Neuron (in vitro differentiated cells): Measurements from ENCODE around the gene DHRS3.

Experiments used
- H2AFZ ChIP-seq: one replicate; pipeline ENCODE4 v1.6.1; 2013; ENCODE audit warnings: low read depth, mild to moderate bottlenecking, inconsistent platforms, low read length, moderate library complexity
- H3K27me3 ChIP-seq: one replicate; pipeline ENCODE4 v1.6.1; 2013; ENCODE audit warnings: low read length; ENCODE audit not compliant: insufficient read depth
- H3K36me3 ChIP-seq: one replicate; pipeline ENCODE4 v1.6.1; 2013; ENCODE audit warnings: low read length; ENCODE audit not compliant: insufficient read depth
- H3K4me1 ChIP-seq: one replicate; pipeline ENCODE4 v1.6.1; 2013; ENCODE audit warnings: low read length; ENCODE audit not compliant: insufficient read depth
- H3K4me3 ChIP-seq: 2 replicates; pipeline ENCODE4 v1.5.1; 2013; ENCODE audit warnings: mild to moderate bottlenecking, low read length, moderate library complexity
- H3K9me3 ChIP-seq: one replicate; pipeline ENCODE4 v1.6.1; 2013; ENCODE audit warnings: low read length

Gene DHRS3

GRCh38 chr1:12583484-12583883, 34.5 kb downstream of the DHRS3 start:
- H3K4me1 ChIP-seq: no peaks in the 10 kb centered on the region
- no peaks in the 10 kb centered on the region for H3K27me3 ChIP-seq

GRCh38 chr1:12582649-12583048, 35.4 kb downstream of the DHRS3 start:
- Histone ChIP-seq H3K36me3 (no peaks in the 10 kb centered on the region), H2AFZ (no peak overlapping the region), H3K9me3 (no peaks in the 10 kb centered on the region), H3K27me3 (no peaks in the 10 kb centered on the region), H3K4me1 (no peaks in the 10 kb centered on the region), H3K4me3 (no peak overlapping the region)

More at GRCh38 chr1:12583484-12583883, 34.5 kb downstream of the DHRS3 start:
- Histone ChIP-seq H3K4me3 (no peak overlapping the region), H3K9me3 (no peaks in the 10 kb centered on the region), H3K36me3 (no peaks in the 10 kb centered on the region), H2AFZ (no peak overlapping the region)

GRCh38 chr1:12581179-12581578, 36.8 kb downstream of the DHRS3 start:
- Histone ChIP-seq H3K4me1 (no peaks in the 10 kb centered on the region), H3K27me3 (no peaks in the 10 kb centered on the region), H3K4me3 (no peak overlapping the region), H3K9me3 (no peaks in the 10 kb centered on the region), H2AFZ (no peak overlapping the region), H3K36me3 (no peaks in the 10 kb centered on the region)

GRCh38 chr1:12580054-12580887, 37.7 kb downstream of the DHRS3 start:
- Histone ChIP-seq H2AFZ (no peak overlapping the region), H3K4me3 (no peak overlapping the region), H3K36me3 (no peaks in the 10 kb centered on the region), H3K9me3 (no peaks in the 10 kb centered on the region), H3K4me1 (no peaks in the 10 kb centered on the region), H3K27me3 (no peaks in the 10 kb centered on the region)

GRCh38 chr1:12578860-12579422, 39.1 kb downstream of the DHRS3 start:
- Histone ChIP-seq H3K27me3 (no peaks in the 10 kb centered on the region), H3K4me1 (no peaks in the 10 kb centered on the region), H3K36me3 (no peaks in the 10 kb centered on the region)

GRCh38 chr1:12577020-12577419, 41.0 kb downstream of the DHRS3 start:
- H3K4me1 ChIP-seq: no peaks in the 10 kb centered on the region
- no peaks in the 10 kb centered on the region for H3K9me3 ChIP-seq
- no peaks in the 10 kb centered on the region for H3K36me3 ChIP-seq
- H3K27me3 ChIP-seq: no peaks in the 10 kb centered on the region
- no peak overlapping the region for H3K4me3 ChIP-seq
- H2AFZ ChIP-seq: no peak overlapping the region

More at GRCh38 chr1:12578860-12579422, 39.1 kb downstream of the DHRS3 start:
- H3K9me3 ChIP-seq: no peaks in the 10 kb centered on the region
- H3K4me3 ChIP-seq: no peak overlapping the region
- H2AFZ ChIP-seq: no peak overlapping the region

GRCh38 chr1:12574757-12575139, 43.3 kb downstream of the DHRS3 start:
- H3K9me3 ChIP-seq: no peaks in the 10 kb centered on the region
- H3K4me1 ChIP-seq: no peaks in the 10 kb centered on the region
- no peaks in the 10 kb centered on the region for H3K27me3 ChIP-seq
- H2AFZ ChIP-seq: no peak overlapping the region
- no peaks in the 10 kb centered on the region for H3K36me3 ChIP-seq
- no peak overlapping the region for H3K4me3 ChIP-seq

- Histone ChIP-seq H2AFZ (no peak overlapping the region), H3K27me3 (no peaks in the 10 kb centered on the region), H3K4me1 (no peaks in the 10 kb centered on the region), H3K4me3 (no peak overlapping the region), H3K9me3 (no peaks in the 10 kb centered on the region), H3K36me3 (no peaks in the 10 kb centered on the region)
Measured at GRCh38 chr1:12573015-12573825, 44.8 kb downstream of the DHRS3 start.

- Histone ChIP-seq H3K36me3 (no peaks in the 10 kb centered on the region), H3K9me3 (no peaks in the 10 kb centered on the region), H2AFZ (no peak overlapping the region), H3K27me3 (no peaks in the 10 kb centered on the region), H3K4me3 (no peak overlapping the region), H3K4me1 (no peaks in the 10 kb centered on the region)
Measured at GRCh38 chr1:12572522-12572921, 45.5 kb downstream of the DHRS3 start.

- Histone ChIP-seq H3K27me3 (no peaks in the 10 kb centered on the region), H3K36me3 (no peaks in the 10 kb centered on the region), H3K4me1 (no peaks in the 10 kb centered on the region), H2AFZ (no peak overlapping the region), H3K9me3 (no peaks in the 10 kb centered on the region), H3K4me3 (no peak overlapping the region)
Measured at GRCh38 chr1:12570291-12570690, 47.7 kb downstream of the DHRS3 start.

GRCh38 chr1:12568009-12568767, 49.8 kb downstream of the DHRS3 start:
- Histone ChIP-seq H3K27me3 (no peaks in the 10 kb centered on the region), H3K9me3 (peaks cover 5% of the 10 kb centered on the region), H3K36me3 (no peaks in the 10 kb centered on the region), H2AFZ (no peak overlapping the region), H3K4me1 (no peaks in the 10 kb centered on the region), H3K4me3 (no peak overlapping the region)

- no peak overlapping the region for H3K4me3 ChIP-seq
- no peaks in the 10 kb centered on the region for H3K27me3 ChIP-seq
- no peaks in the 10 kb centered on the region for H3K36me3 ChIP-seq
- no peak overlapping the region for H2AFZ ChIP-seq
- H3K4me1 ChIP-seq: no peaks in the 10 kb centered on the region
- peaks cover 6% of the 10 kb centered on the region for H3K9me3 ChIP-seq
Measured at GRCh38 chr1:12567288-12567819, 50.7 kb downstream of the DHRS3 start.
